Inflammatory macrophage treated with lipopolysaccharide for 1 hour (primary cell): ENCODE results near the gene HOXB3.
A peak's percentile ranks its signal among the peaks of the same experiment; 100 is the strongest.

Source experiments
- DNase-seq, 2 donors: peaks; one replicate each; pipeline ENCODE4 v3.0.0-alpha.2; 2020 to 2022

Gene HOXB3

DNA sequence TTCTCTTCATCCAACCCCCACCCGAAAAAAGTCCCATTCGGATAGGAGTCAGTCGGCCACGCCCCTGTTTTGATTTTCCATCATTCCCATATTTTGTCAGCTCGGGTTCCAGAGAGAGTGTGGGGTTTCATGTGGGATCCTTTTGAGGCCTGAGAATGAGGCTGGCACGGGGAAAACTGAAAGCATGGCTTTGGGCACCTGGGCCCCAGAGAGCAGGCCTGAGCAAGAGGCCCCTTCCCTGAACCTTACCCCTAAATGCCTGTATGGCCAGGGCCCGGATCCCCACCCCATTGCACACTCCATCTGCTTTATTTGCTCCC is 7.3 kb downstream of the HOXB3 start:
- no peak for DNase-seq

- no peak for DNase-seq
Observed at GRCh38 chr17:48579760-48580554, 10.1 kb downstream of the HOXB3 start.

DNA sequence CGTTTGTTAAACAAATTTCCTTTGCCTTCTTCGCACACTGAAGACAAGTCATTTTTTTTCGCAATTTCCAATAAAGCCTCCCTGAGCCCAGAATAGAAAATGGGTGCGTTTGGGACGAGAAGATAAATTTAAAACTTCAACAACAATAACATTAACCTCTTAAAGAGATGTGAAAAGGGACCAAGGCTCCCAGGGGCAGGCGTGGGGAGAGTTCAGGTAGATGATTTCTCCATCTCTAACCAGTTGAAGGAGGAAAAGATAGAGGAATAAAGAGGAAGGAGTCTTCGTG is 10.6 kb downstream of the HOXB3 start:
- DNase-seq = no peak

GRCh38 chr17:48578616-48579470 is 11.2 kb downstream of the HOXB3 start:
- DNase-seq = no peak

DNA sequence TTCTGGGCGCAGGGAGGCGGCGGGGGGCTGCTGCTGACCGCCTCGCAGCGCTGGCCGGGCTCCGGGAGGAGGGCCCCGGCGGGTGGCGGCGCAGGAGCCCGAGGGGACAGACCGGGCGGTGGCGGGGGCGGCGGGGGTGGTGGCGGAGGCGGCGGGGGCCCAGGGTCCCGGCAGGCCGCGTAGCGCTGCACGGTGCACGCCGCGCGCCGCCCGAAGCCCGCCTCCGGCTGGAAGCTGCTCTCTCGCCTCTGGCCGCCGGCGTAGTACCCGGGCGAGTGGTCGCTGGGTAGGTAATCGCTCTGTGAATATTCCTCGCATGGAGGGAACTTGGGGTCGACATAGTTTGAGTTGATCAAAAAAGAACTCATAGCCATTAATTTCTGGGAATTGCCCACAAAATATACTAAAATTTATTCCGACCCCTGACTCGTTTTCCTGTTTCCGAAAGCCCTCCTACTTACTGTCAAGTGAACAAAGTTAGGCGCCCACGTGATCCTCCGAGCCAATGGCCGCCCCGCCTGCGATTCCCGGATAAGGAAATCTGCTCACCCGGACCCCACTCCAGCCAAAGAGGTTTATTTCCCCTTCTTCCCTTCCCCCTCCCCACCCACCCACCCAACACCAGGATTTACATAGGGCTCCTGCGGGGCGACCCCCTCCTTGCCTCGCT is 12.0 kb downstream of the HOXB3 start, which contains the start of gene HOXB4:
Gene HOXB4 (minus strand): TSS at position 405 of the 670 bp plus-strand sequence. CDS start 31 bp downstream, at position 374.
- peak; percentile 50 to 57 for DNase-seq

GRCh38 chr17:48577330-48577945 is 12.6 kb downstream of the HOXB3 start:
- no peak for DNase-seq

DNA sequence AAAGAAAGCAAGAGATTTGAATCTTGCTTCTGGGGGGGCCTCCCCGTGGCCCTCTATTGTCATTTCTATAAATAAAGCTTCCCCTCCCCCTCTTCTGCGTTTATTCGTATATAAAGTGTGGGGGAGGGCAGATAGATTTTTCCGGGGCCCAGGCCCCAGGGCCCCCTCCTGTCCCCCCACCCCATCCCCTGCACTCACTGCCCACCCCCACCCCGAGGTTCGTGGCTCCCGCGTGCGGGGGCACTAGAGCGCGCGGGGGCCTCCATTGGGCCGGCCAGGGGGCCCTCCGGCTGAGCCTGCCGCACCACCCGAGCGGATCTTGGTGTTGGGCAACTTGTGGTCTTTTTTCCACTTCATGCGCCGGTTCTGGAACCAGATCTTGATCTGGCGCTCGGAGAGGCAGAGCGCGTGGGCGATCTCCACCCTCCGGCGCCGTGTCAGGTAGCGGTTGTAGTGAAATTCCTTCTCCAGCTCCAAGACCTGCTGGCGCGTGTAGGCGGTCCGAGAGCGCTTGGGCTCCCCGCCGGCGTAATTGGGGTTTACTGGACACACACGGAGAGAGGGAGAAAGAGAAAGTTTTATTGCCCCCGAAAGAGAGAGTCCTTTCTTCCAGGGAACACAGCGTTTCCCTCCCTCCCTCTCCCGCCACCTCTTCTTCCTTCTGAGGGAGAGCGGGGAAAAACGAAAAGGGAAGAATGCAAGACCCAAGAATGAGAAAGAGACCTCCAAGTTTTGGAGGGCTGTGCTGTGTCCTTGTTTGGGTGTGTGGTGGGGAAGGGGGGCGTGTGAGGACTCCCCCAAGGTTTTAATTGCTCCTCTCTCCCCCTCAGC is 13.3 kb downstream of the HOXB3 start:
- DNase-seq = no peak

- no peak for DNase-seq
Observed at GRCh38 chr17:48575673-48576478, 14.2 kb downstream of the HOXB3 start.

GRCh38 chr17:48575066-48575582 is 14.9 kb downstream of the HOXB3 start:
- no peak for DNase-seq

DNA sequence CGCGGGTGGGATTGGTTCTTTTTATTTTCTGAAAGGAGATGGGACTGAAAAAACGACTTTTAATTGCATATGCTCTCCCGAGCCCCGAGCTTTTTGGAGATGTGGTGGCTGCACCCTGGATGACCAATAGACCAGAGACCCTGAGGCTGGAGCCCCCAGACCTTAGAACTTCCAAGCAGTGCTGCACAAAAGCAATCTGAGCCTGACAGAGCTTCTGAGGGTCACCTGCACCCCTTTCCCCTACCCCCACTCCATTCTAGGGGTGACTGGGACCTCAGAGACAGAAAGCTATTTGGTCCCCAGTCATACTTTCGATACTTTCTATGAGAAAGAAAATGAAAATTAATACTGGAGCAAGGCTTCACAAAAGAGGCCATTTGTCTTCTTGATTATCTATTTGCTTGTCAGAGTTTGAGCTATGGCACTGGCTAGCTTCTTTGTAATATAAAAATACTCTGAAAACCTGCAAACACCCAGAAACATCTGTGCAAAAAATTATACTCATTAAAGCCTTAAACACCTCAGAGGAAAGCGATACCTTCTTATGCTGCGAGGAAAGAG is 15.5 kb downstream of the HOXB3 start:
- DNase-seq = no peak

DNA sequence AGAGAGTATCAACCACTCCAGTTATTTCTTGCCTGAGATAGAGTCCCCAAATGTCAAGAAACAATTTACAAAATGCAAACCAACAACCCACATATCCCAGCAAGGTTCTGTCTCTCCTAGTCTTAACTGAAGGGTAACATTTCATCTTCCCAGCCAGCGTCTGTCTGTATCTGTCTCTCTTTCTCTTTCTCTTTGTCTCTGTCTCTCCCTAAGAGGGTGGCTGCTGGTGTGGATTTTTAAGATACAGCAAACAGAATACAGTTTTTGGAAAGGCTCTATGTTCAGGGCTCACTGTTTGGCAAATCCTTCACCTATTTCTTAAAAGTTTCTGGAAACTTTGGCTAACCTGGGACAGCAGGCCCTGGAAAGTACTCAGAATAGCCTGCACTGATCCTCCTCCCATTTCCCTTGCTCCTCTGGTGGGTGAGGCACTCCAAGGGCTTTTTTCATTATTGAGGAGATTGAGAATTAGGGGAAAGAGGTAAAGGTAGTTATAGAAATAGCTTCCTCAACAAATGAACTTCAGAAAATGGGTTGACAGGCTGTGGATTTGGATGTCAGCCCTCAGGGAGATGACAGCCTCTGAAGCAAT is 18.1 kb downstream of the HOXB3 start:
- DNase-seq = no peak

- DNase-seq = no peak
Observed at GRCh38 chr17:48571024-48571818, 18.8 kb downstream of the HOXB3 start.

GRCh38 chr17:48570325-48571023 is 19.6 kb downstream of the HOXB3 start:
- DNase-seq = no peak

DNA sequence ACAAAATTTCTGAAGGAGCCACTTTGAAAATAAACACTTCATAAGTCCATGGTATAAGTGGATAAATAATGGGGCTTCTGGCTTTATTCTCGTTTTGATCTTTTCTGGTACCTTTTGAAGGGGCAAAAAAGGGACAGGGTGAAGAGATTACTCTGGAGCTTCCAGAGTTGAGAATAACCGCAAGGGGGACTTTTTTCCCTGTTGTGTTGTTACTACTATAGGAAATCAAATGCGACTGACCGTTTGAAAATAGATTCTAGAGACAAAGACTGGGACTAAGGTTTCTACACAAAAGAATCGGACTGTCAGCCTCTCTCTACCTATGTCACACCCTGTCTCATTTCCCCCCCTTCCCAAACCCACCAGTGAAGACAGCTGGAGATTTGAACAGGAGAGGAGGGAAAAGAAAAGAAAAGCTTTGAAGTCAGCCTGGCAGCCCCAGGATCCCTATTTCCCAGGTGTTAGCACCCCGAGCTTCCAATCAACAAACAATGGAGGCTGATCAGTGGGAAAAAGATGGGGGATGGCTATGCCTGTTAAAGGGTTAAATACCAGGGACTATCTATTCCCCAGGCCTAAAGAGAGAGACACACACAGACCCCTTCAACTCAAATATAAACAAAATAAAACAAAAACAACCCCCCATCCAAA is 20.2 kb downstream of the HOXB3 start:
- no peak for DNase-seq

DNA sequence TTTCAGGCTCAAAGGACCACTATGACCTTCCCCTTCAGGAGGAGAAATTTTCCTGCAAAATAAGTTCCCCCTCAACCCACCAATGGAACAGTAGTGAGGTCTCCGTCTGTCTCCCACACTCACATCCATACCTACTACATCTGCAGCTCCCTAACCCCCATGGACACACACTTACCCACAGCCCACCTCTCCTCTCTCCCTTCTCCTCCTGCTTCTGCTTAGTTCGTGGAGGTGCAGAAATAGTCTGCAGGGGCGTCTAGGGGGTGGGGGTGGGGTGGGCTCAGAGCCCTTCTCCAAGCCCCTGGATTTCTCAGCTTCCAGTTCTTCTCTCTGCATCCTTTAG is 20.8 kb downstream of the HOXB3 start:
- no peak for DNase-seq

- DNase-seq = no peak
Observed at GRCh38 chr17:48568499-48569239, 21.4 kb downstream of the HOXB3 start.

DNA sequence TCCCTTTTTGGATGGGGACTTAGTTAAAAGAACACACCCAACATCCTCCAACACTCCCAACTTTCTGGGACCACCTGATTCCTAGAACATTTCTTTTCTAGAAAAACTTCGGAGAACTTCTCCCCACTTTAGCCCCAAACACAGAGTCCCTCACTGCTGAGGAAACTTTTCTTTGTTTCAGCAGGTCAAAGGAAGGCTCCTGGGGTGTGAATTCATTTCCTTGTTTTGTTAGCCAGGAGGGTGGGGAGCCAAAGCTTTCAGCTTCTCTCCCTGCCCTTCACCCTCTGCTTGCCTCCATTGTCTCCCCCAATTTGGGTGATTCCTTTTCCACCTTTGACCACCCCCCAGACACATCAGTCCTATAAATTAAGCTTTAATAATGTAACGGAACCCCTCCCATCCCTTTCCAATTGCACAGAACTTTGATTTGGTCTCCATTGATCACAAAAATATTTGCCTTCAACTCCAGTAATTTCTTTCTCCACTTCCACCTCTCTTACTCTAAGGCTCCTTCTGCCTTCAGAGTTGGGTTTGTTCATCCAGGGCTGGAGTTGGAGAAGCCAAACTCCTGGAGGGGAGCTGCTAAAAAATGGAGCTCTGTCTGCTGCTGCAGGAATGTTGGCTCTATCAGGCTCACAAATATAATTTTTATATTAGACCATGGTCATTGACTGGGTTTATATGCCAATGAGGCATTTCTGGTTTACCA is 22.2 kb downstream of the HOXB3 start:
- no peak for DNase-seq
